IMR-90 (cell line): ENCODE data around the gene ANGPTL1.

ENCODE experiments used
- POLR2A ChIP-seq: IDR thresholded peaks from 2 replicates; pipeline ENCODE4 v1.6.1; 2012; ENCODE audit warnings: mild to moderate bottlenecking, low read depth, low read length
- RCOR1 ChIP-seq: IDR thresholded peaks from 2 replicates; pipeline ENCODE4 v1.6.1; 2012; ENCODE audit warnings: mild to moderate bottlenecking, low read length, improper control_type of control experiment; ENCODE audit not compliant: insufficient replicate concordance
- TF ChIP-seq, protein P1 (sequence below): conservative IDR thresholded peaks from 2 replicates; pipeline ENCODE4 v1.5.1; 2012; ENCODE audit warnings: mild to moderate bottlenecking, low read depth, low read length, improper control_type of control experiment
- TF ChIP-seq, protein P2 (sequence below): fragments of 150-350 bp; IDR thresholded peaks from 2 replicates; pipeline ENCODE4 v1.6.1; 2017; ENCODE audit warnings: mild to moderate bottlenecking, antibody characterized with exemption, low read length, low read depth

DNA sequence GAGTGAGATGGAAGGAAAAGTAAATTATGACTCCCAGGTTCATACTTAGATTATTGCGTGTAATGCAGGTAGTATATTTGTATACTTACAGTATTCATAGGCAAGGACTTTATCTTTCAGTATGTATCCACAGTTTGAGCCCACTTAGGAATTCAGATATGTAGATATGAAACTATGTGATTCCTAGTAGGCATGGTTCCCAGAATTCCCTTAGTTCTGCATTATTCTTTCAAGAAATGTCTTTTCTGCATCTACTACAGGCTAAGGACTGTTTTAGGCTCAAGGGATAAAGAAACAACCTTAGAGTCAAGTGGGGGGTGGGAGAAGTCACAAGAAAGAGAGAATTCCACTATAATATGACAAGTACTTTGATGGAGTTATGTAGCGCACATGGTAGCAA lies 13.8 kb downstream of the ANGPTL1 start:
- TF ChIP-seq, protein P1, sequence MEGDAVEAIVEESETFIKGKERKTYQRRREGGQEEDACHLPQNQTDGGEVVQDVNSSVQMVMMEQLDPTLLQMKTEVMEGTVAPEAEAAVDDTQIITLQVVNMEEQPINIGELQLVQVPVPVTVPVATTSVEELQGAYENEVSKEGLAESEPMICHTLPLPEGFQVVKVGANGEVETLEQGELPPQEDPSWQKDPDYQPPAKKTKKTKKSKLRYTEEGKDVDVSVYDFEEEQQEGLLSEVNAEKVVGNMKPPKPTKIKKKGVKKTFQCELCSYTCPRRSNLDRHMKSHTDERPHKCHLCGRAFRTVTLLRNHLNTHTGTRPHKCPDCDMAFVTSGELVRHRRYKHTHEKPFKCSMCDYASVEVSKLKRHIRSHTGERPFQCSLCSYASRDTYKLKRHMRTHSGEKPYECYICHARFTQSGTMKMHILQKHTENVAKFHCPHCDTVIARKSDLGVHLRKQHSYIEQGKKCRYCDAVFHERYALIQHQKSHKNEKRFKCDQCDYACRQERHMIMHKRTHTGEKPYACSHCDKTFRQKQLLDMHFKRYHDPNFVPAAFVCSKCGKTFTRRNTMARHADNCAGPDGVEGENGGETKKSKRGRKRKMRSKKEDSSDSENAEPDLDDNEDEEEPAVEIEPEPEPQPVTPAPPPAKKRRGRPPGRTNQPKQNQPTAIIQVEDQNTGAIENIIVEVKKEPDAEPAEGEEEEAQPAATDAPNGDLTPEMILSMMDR, result no peak
- TF ChIP-seq, protein P2, sequence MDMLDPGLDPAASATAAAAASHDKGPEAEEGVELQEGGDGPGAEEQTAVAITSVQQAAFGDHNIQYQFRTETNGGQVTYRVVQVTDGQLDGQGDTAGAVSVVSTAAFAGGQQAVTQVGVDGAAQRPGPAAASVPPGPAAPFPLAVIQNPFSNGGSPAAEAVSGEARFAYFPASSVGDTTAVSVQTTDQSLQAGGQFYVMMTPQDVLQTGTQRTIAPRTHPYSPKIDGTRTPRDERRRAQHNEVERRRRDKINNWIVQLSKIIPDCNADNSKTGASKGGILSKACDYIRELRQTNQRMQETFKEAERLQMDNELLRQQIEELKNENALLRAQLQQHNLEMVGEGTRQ, result no peak
- no peak for TF ChIP-seq RCOR1
- TF ChIP-seq POLR2A, result no peak
